B cell (primary cell): ENCODE data around the gene FARP1. TPM values are rescaled to one million over a fixed set of nuclear protein-coding genes. Genes with fewer than 3 reads are reported as not detected.

Experiments used
- ATAC-seq: fragments of 200-7000 bp; cut with Tn5 transposase; one replicate; pipeline ENCODE4 v1.10.0; 2021; ENCODE audit warnings: low read depth, mild to moderate bottlenecking, moderate number of reproducible peaks, moderate library complexity
- CTCF ChIA-PET: fragments of 350-600 bp; sonication (Branson Sonifier 250); formaldehyde crosslinking; loops from one replicate; lab custom pipeline; 2021; ENCODE audit warnings: antibody characterized with exemption, inconsistent platforms; lab: Charles Lee
- POLR2A ChIA-PET: fragments of 350-600 bp; sonication (Branson Sonifier 250); formaldehyde crosslinking; loops from one replicate; lab custom pipeline; 2021; ENCODE audit warnings: antibody characterized with exemption; lab: Charles Lee
- DNase-seq: peaks from one replicate; pipeline ENCODE4 v3.0.0; 2013
- H2AFZ ChIP-seq: 2 replicates; pipeline ENCODE4 v1.6.1; 2012; ENCODE audit warnings: mild to moderate bottlenecking, low read depth, low read length; ENCODE audit not compliant: insufficient read depth, poor library complexity, severe bottlenecking
- H3K27ac ChIP-seq, 2 donors: 1 replicate in 1 of 2; 2 replicates in 1 of 2; pipeline ENCODE4 v1.5.1; 2012 to 2013; ENCODE audit warnings: low read length in 2 of 2, mild to moderate bottlenecking in 2 of 2, moderate library complexity in 1 of 2
- H3K27me3 ChIP-seq, 4 experiments: fragments of 200-600 bp in 1 of 4; sonication (generic) in 1 of 4; replicated peaks in 1 of 4; 1 replicate in 2 of 4; 2 replicates in 2 of 4; pipeline versions ENCODE4 v1.6.1 to v1.7.0; 2013 to 2016; ENCODE audit warnings: low read length in 3 of 4, mild to moderate bottlenecking in 2 of 4, mixed read lengths in 1 of 4, moderate library complexity in 1 of 4; ENCODE audit not compliant: insufficient read depth in 4 of 4, control insufficient read depth in 3 of 4; ENCODE audit errors: control extremely low read depth in 1 of 4
- H3K36me3 ChIP-seq, 2 experiments: replicated peaks in 1 of 2; 1 replicate in 1 of 2; 2 replicates in 1 of 2; pipeline versions ENCODE4 v1.6.1 to v1.7.1; 2013; ENCODE audit warnings: low read length in 1 of 2; ENCODE audit not compliant: insufficient read depth in 2 of 2, control insufficient read depth in 1 of 2; ENCODE audit errors: control extremely low read depth in 1 of 2, extremely low read depth in 1 of 2
- H3K4me1 ChIP-seq, 2 donors: fragments of 200-600 bp in 1 of 2; sonication (generic) in 1 of 2; 1 replicate in 1 of 2; 2 replicates in 1 of 2; pipeline versions ENCODE4 v1.5.1 to v1.6.1; 2013 to 2017; ENCODE audit warnings: low read length in 2 of 2; ENCODE audit not compliant: control insufficient read depth in 2 of 2, insufficient read depth in 2 of 2
- H3K4me2 ChIP-seq: replicated peaks from 2 replicates; pipeline ENCODE3; 2012; ENCODE audit warnings: mild to moderate bottlenecking, low read depth, low read length; ENCODE audit not compliant: poor library complexity, severe bottlenecking
- H3K4me3 ChIP-seq, 5 experiments: fragments of 200-600 bp in 1 of 5; sonication (generic) in 1 of 5; 1 replicate in 3 of 5; 2 replicates in 2 of 5; pipeline versions ENCODE4 v1.5.1 to v1.7.0; 2011 to 2016; ENCODE audit warnings: low read length in 4 of 5, mild to moderate bottlenecking in 4 of 5, low read depth in 2 of 5, control low read depth in 1 of 5, moderate library complexity in 1 of 5; ENCODE audit not compliant: insufficient read depth in 1 of 5; ENCODE audit errors: control extremely low read depth in 1 of 5, extremely low read depth in 1 of 5
- H3K79me2 ChIP-seq: fragments of 200-600 bp; sonication (generic); one replicate; pipeline ENCODE4 v1.6.0; 2016; ENCODE audit warnings: low read length; ENCODE audit not compliant: control insufficient read depth, insufficient read depth
- H3K9ac ChIP-seq: fragments of 200-600 bp; sonication (generic); 2 replicates; pipeline ENCODE4 v1.6.1; 2017; ENCODE audit warnings: mild to moderate bottlenecking, low read length, moderate library complexity
- H3K9me3 ChIP-seq, 3 donors: one replicate each; pipeline versions ENCODE4 v1.6.1 to v1.7.1; 2013; ENCODE audit warnings: low read length in 2 of 3; ENCODE audit not compliant: control insufficient read depth in 2 of 3, insufficient read depth in 1 of 3; ENCODE audit errors: control extremely low read depth in 1 of 3
- H4K20me1 ChIP-seq: 2 replicates; pipeline ENCODE4 v1.6.0; 2012; ENCODE audit warnings: mild to moderate bottlenecking, low read length; ENCODE audit not compliant: insufficient read depth, control insufficient read depth, poor library complexity, severe bottlenecking
- H3K27ac Mint-ChIP-seq: one replicate; pipeline ENCODE4 v1.8.0; 2021; ENCODE audit warnings: mixed read lengths
- H3K27me3 Mint-ChIP-seq: one replicate; pipeline ENCODE4 v1.8.0; 2021; ENCODE audit warnings: mixed read lengths
- H3K4me1 Mint-ChIP-seq: one replicate; pipeline ENCODE4 v1.8.0; 2021; ENCODE audit warnings: mixed read lengths
- H3K4me3 Mint-ChIP-seq: one replicate; pipeline ENCODE4 v1.8.0; 2021; ENCODE audit warnings: mixed read lengths
- H3K9me3 Mint-ChIP-seq: one replicate; pipeline ENCODE4 v1.8.0; 2022; ENCODE audit warnings: mixed read lengths; ENCODE audit not compliant: insufficient read depth
- EZH2 ChIP-seq: IDR thresholded peaks from 2 replicates; pipeline ENCODE4 v1.6.1; 2012; ENCODE audit warnings: borderline replicate concordance, low read depth, mild to moderate bottlenecking, moderate library complexity, low read length; ENCODE audit not compliant: insufficient read depth, poor library complexity, severe bottlenecking
- WGBS: methylation state at CpG from one replicate; pipeline ENCODE4 v1.1.5; 2013; ENCODE audit warnings: missing lambda C conversion rate; ENCODE audit not compliant: insufficient coverage; 5-methylcytosine and 5-hydroxymethylcytosine counted together
- intact Hi-C: fragments of 100-400 bp; cut with micrococcal nuclease; formaldehyde crosslinking; loops from one replicate; pipeline ENCODE4 v1.10.0; 2022
- polyA plus RNA-seq: library from polyadenylated mRNA; depleted of rRNA; stranded (reverse); fragments of >200 nt; gene quantifications from 2 replicates; pipeline ENCODE4 v1.2.3, GENCODE V29; 2012
- total RNA-seq, 2 donors: library from RNA; stranded (reverse); fragments of 120-200 nt in 1 of 2; gene quantifications; 1 replicate in 1 of 2; 2 replicates in 1 of 2; pipeline versions ENCODE4 v1.2.3 to v1.2.4, GENCODE V29; 2013 to 2022
- TF ChIP-seq, protein P1 (sequence below): fragments of 200-600 bp; IDR thresholded peaks from one replicate; pipeline ENCODE4 v1.8.0; 2022; ENCODE audit warnings: antibody characterized with exemption, mild to moderate bottlenecking

FARP1 gene
- total and polyA plus RNA-seq, 2 donors (not counting 1 experiment from before 2014, with no cell fraction given): 0.15 to 1.5 TPM

DNA sequence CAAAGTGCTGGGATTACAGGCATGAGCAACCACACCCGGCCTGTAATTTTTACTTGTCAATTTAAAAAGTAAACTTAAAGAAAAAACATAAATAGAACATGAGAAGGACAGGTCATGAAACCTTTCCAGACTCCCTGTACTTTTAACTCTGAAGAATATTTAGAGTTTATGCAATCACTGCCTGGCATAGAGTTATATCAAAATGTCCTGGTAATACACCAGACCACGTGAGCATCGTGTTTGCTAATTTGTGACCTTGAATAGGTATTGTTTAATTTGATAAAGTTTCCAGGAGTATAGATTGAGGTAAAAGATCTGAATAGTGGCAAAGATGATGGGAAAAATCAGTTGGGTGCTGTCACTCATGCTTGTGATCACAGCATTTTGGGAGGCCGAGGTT is 115.3 kb downstream of the FARP1 start:
- H2AFZ ChIP-seq: no peak overlapping the region
- H3K9ac ChIP-seq: no peak overlapping the region
- TF ChIP-seq EZH2: no peak
- TF ChIP-seq, protein P1, sequence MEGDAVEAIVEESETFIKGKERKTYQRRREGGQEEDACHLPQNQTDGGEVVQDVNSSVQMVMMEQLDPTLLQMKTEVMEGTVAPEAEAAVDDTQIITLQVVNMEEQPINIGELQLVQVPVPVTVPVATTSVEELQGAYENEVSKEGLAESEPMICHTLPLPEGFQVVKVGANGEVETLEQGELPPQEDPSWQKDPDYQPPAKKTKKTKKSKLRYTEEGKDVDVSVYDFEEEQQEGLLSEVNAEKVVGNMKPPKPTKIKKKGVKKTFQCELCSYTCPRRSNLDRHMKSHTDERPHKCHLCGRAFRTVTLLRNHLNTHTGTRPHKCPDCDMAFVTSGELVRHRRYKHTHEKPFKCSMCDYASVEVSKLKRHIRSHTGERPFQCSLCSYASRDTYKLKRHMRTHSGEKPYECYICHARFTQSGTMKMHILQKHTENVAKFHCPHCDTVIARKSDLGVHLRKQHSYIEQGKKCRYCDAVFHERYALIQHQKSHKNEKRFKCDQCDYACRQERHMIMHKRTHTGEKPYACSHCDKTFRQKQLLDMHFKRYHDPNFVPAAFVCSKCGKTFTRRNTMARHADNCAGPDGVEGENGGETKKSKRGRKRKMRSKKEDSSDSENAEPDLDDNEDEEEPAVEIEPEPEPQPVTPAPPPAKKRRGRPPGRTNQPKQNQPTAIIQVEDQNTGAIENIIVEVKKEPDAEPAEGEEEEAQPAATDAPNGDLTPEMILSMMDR: no peak
- H3K4me1 Mint-ChIP-seq: no peaks in the 10 kb centered on the region
- no peak overlapping the region for H3K4me3 ChIP-seq
- H3K27ac ChIP-seq: no peak overlapping the region
- 90% methylated on average over 3 of the region's 4 CpGs for WGBS
- no peaks in the 10 kb centered on the region for H3K9me3 Mint-ChIP-seq
- no peak overlapping the region for H3K27ac Mint-ChIP-seq
- no peaks in the 10 kb centered on the region for H3K27me3 Mint-ChIP-seq
- H3K36me3 ChIP-seq: no peaks in the 10 kb centered on the region
- H3K79me2 ChIP-seq: no peaks in the 10 kb centered on the region
- POLR2A ChIA-PET: no interaction called here
- no peaks in the 10 kb centered on the region for H4K20me1 ChIP-seq
- DNase-seq (no peak), ATAC-seq (no peak)
- CTCF ChIA-PET: no interaction called here
- no peak overlapping the region for H3K4me2 ChIP-seq
- intact Hi-C loops: no loop called here
- no peaks in the 10 kb centered on the region for H3K9me3 ChIP-seq
- no peak overlapping the region for H3K4me3 Mint-ChIP-seq
- no peaks in the 10 kb centered on the region for H3K27me3 ChIP-seq
- no peaks in the 10 kb centered on the region for H3K4me1 ChIP-seq

DNA sequence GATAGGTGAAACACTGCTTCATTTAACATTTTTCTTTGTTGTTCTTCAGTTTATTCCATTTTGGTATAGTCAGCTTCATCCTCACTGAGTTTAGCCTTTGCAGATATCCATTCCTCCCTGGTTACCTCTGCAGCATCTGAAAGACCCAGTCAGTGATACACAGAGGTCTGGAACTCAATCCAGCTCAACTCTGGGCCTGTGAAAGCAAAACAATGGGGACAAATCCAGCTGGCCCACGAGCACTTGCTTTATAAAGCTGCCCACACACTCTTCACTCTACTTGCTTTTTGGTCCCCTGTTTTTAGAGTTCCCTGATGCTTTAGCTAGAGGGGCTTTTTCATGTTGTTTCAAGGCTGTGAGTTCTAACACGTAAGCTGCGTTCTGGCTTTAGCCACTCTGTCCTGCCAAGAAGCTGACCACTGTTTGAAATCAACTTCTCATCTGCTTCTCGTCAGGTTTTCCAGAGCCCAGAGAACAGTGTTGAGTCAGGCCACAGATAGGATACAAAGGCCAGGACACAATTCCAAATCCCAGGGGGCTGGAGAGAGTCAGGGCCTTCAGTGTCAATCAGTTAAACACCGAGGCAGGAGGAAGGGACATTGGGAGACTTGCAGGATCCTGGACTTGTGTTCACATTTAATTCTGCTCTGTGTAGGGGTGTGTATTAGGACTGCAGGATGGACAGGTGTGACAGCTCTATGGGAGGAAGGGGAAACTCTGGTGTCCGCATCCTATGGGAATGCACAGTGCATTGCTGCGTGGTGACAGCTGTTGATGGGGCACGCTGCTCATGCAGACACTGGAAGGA is 117.7 kb downstream of the FARP1 start:
- no peaks in the 10 kb centered on the region for H3K4me1 Mint-ChIP-seq
- CTCF ChIA-PET: no interaction called here

More for the DNA sequence above, 117.7 kb downstream of the FARP1 start:
- TF ChIP-seq, protein P1: no peak
- TF ChIP-seq EZH2: no peak
- no peak for DNase-seq
- intact Hi-C loops: no loop called here
- ATAC-seq: no peak
- H3K4me3 Mint-ChIP-seq: no peak overlapping the region
- Histone ChIP-seq H3K4me1 (no peaks in the 10 kb centered on the region), H3K9ac (no peak overlapping the region), H3K4me2 (no peak overlapping the region), H3K79me2 (no peaks in the 10 kb centered on the region), H3K4me3 (no peak overlapping the region), H3K36me3 (no peaks in the 10 kb centered on the region), H3K27me3 (no peaks in the 10 kb centered on the region), H3K27ac (no peak overlapping the region), H3K9me3 (no peaks in the 10 kb centered on the region), H2AFZ (no peak overlapping the region), H4K20me1 (no peaks in the 10 kb centered on the region)
- H3K27me3 Mint-ChIP-seq: no peaks in the 10 kb centered on the region
- POLR2A ChIA-PET: no interaction called here
- no peak overlapping the region for H3K27ac Mint-ChIP-seq
- no peaks in the 10 kb centered on the region for H3K9me3 Mint-ChIP-seq
- 91% methylated on average over 7 of the region's 8 CpGs for WGBS
